ENCODE measurements around the gene ALDH1A3.

DNA sequence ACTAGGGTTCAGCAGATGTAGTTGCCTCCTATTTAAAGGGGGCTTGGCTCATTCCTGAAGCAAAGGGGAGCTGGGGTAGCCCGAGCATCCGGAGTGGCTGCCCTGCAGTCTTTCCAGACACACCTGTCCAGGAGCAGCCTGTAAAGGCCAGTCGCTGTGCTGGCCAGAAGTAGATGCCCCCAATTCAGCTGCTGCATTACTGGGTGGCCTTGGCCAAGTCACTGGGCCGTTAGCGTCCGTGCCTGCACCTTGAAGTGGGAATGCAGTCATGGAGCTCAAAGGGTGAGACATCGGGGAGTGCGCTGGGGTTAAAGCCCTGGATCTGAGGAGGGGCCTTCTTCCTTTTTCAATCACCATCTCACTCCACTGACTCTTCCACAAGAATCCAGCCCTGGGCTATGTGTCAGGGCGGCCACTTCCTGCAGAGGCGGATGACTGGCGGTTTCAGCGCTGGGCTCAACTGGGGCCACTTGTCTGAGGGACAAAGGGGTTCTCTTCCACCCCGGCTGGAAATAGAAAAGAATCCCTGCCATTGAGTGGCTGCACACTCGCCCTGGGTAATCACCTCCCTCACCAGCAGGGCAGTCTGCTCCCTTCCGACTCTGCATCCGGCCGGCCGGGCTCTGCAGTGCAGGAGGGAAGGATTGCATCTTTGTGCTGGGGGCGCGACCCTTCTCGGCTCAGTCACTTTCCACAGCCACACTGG, 11.8 kb downstream of the ALDH1A3 start:
- TF ChIP-seq, protein P1, sequence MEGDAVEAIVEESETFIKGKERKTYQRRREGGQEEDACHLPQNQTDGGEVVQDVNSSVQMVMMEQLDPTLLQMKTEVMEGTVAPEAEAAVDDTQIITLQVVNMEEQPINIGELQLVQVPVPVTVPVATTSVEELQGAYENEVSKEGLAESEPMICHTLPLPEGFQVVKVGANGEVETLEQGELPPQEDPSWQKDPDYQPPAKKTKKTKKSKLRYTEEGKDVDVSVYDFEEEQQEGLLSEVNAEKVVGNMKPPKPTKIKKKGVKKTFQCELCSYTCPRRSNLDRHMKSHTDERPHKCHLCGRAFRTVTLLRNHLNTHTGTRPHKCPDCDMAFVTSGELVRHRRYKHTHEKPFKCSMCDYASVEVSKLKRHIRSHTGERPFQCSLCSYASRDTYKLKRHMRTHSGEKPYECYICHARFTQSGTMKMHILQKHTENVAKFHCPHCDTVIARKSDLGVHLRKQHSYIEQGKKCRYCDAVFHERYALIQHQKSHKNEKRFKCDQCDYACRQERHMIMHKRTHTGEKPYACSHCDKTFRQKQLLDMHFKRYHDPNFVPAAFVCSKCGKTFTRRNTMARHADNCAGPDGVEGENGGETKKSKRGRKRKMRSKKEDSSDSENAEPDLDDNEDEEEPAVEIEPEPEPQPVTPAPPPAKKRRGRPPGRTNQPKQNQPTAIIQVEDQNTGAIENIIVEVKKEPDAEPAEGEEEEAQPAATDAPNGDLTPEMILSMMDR (IDR thresholded peaks at IDR 0.05): no peak
- TF ChIP-seq POLR2A (IDR thresholded peaks at IDR 0.05): no peak
- no peak for TF ChIP-seq POLR2AphosphoS5 (IDR thresholded peaks at IDR 0.05)
